Dedifferentiated amniotic fluid mesenchymal stem cell (primary cell): ENCODE data around the gene WBP2.
"Not testable (repeated sequence)": the region's sequence is repeated elsewhere in the genome, so short reads cannot be mapped to it uniquely, and the experiment has no call there.

Experiments used
- DNase-seq: peaks from one replicate; pipeline ENCODE4 v3.0.0-alpha.2; 2016; ENCODE audit errors: extremely low spot score

Gene WBP2

GRCh38 chr17:75813081-75814020, 41.8 kb downstream of the WBP2 start:
- DNase-seq = no peak

DNA sequence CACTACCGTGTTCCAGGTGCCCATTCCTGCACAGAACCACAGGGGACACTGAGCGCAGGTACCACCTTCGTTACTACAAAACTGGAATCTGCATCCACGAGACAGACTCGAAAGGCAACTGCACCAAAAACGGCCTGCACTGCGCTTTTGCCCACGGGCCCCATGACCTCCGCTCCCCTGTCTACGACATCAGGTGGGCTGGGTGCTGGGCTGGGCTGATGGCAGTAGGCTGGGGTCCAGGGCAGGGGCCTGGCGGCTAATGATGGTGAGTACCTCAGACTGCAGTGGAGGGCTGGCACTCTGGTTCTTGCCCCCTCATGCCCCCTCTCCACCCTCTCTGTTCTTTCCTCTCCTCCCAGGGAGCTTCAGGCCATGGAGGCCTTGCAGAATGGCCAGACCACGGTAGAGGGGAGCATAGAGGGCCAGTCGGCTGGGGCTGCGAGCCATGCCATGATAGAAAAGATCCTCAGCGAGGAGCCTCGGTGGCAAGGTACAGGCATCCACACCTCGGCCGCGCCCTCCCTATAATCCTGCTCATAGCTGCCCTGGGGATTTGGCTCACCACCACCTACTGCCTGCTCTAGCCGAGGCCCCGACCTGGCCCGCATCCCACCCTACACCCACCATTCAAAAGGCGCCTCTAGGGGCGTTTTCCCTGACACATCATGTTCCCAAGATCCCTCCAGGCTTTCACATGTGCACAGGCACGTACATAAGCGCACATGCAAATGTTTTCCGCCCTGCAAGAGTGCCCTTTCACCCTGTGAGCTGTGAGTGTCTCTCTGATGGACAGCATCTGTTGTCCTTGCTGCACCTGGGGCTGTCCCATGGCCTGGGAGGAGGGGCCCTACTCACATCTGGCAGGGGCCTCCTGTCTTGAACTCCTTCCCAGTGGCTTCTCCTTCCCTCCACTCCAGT, 42.8 kb downstream of the WBP2 start:
- no peak for DNase-seq

DNA sequence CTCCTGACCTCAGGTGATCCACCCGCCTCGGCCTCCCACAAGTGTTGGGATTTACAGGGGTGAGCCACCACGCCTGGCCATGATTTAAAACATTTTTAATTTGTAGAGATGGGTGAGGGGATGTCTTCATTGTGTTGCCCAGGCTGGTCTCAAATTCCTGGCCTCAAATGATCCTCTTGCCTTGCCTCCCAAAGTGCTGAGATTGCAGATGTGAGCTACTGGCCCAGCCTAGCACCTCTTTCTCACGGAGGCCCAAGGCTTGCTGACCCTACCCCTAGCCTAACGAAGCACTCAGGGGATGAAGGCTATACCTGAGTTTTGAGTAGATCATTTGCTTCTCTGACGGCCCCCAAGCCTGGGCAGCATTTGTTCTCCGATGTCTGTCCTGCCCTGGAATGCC, 44.0 kb downstream of the WBP2 start:
- DNase-seq = no peak

- not testable (repeated sequence) for DNase-seq
These were observed 44.4 kb downstream of the WBP2 start for GRCh38 chr17:75810756-75811155.

GRCh38 chr17:75810216-75810615, 44.9 kb downstream of the WBP2 start:
- DNase-seq = no peak

DNA sequence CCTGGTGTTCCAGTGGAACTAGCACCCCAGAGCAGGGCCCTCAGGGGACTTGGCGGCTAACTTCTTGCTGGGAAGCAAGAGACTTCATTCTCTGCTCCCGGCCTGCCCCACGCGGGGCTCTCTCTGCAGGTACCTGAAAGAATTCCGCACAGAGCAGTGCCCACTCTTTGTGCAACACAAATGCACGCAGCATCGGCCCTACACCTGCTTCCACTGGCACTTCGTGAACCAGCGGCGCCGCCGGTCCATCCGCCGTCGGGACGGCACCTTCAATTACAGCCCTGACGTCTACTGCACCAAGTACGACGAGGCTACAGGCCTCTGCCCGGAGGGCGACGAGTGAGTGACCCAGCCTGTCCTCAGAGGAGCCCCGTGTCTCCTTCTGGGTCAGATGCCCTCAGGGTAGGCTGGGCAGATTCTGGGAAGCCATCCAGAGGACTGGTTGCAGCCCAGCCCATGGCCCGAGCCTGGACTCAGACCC, 45.5 kb downstream of the WBP2 start:
- DNase-seq = no peak

DNA sequence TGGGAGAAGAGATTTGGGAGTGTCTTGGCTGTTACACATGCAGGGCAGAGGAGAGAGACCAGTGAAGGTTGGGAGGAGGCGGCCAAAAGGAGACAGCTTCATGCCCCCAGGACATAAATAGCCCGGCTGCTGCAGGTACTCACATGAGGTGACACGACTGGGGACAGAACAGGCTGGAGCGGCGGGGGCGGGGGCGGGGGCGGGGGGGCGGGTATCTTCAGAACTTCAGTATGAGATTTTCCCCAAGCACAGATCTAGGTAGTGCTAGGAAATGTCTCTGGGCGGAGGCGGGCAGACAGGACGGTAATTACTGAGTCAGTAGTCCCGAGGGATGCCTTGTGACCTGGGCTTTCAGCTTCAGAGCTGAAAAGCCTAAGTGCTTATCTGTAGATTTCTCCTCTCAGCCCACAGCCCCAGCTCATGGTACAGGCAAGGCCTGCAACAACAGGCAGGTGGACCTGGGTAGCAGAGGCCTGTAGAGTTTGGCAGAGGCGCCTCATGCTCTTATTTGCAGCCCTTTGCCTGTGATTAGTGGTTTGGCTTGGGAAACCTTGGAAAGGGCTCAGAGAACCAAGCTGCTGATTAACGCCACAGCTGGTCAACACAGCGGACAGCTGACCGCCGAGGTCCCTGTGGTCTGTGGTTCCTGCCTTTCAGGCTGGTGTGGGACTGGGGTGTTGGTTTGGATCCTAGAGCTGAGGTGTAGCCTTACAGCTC, 46.1 kb downstream of the WBP2 start:
- DNase-seq = no peak

DNA sequence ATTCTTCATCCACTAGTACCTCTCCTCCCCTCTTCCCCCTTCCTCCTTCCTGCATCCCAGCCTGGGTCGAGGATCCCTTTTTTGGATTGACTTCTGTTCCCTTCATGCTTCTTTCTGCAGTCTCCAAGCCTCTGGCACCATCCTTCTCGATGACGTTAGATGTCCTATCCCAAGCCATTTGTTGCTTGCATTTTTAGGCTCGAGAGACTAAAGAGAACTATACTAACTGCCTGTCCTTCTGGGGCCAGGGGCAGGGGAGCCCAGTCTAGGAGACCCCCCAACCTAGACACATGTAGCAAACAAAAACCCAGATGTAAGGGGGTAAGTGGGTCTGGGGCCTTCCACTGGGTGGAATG, 46.6 kb downstream of the WBP2 start:
- no peak for DNase-seq

GRCh38 chr17:75807861-75808260, 47.3 kb downstream of the WBP2 start:
- DNase-seq = no peak

DNA sequence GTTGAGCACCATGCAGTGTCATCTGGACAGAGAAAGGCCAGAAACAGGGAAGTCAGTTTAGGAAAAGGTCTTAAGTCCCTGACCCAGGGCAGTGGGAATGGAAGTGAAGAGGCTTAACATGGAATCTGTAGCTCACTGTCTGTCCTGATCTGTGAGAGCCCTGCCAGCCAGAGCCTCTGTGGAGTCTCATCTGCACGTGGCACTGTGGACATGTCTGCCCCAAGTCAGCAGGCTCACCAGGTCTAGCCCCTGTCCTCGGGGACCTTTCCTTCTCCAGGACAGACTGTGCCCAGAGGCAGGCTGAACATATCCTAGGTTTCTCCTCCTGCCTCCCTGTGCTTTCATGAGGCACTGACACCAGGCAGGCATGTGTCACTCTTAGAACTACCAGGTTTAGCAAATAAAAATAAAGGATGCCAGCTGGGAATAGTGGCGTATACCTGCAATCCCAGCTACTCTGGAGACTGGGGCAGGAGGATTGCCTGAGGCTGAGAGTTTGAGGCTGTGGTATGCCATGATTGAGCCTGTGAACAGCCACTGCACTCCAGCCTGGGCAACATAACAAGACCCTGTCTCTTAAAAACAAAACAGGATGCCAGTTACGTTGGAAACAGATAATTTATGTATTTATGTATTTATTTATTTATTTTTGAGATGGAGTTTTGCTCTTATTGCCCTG, 48.2 kb downstream of the WBP2 start:
- DNase-seq = no peak

DNA sequence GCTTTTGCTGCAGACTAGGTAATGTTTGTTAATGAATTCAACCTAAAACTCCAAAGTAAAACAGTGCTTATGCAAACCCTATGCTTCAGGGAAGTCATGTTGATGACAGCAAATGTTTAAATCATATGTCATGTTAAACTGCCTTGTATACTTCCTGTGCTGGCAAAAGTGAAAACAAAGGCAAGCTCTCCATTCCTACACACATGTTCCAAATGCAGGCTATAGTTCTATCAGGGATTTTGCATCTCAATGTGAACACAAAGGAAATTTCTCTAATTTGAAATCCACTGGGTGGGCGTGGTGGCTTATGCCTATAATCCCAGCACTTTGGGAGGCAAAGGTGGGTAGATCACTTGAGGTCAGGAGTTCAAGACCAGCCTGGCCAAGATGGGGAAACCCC, 51.3 kb downstream of the WBP2 start:
- DNase-seq = no peak

- no peak for DNase-seq
These were observed 55.7 kb downstream of the WBP2 start for GRCh38 chr17:75799402-75799801.

GRCh38 chr17:75795820-75796607, 59.1 kb downstream of the WBP2 start:
- no peak for DNase-seq
